Measurements from ENCODE around the gene PAGR1.
A peak's percentile ranks its signal among the peaks of the same experiment; 100 is the strongest.

The PAGR1 gene

DNA sequence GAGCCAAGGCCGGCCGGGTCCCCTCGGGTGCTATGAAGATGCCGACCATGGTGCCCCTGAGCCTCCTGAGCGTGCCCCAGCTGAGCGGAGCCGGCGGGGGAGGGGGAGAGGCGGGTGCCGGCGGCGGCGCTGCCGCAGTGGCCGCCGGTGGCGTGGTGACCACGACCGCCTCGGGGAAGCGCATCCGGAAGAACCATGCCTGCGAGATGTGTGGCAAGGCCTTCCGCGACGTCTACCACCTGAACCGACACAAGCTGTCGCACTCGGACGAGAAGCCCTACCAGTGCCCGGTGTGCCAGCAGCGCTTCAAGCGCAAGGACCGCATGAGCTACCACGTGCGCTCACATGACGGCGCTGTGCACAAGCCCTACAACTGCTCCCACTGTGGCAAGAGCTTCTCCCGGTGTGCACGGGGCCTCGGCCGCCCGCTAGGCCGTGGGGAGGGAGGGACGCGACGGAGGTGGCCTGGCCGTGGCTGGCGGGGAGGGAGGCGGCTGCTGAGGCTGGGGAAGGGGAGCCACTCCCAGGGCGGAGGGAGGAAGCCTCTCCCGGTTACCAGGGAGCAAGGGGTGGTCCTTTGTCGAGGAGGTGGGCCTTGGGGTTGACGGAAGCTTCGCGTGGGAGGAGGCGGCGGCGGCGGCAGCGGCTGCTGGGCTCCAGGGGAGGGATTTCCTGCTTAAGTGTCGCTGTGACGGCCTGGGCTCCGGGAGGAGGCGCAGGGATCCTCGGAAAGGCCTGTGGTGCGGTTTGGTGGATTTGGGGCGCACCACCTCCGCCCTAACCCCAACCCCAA, 8.3 kb upstream of the PAGR1 start:
- TF ChIP-seq, protein P1, sequence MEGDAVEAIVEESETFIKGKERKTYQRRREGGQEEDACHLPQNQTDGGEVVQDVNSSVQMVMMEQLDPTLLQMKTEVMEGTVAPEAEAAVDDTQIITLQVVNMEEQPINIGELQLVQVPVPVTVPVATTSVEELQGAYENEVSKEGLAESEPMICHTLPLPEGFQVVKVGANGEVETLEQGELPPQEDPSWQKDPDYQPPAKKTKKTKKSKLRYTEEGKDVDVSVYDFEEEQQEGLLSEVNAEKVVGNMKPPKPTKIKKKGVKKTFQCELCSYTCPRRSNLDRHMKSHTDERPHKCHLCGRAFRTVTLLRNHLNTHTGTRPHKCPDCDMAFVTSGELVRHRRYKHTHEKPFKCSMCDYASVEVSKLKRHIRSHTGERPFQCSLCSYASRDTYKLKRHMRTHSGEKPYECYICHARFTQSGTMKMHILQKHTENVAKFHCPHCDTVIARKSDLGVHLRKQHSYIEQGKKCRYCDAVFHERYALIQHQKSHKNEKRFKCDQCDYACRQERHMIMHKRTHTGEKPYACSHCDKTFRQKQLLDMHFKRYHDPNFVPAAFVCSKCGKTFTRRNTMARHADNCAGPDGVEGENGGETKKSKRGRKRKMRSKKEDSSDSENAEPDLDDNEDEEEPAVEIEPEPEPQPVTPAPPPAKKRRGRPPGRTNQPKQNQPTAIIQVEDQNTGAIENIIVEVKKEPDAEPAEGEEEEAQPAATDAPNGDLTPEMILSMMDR (IDR thresholded peaks at IDR 0.05; ENCODE audit: insufficient read depth, low read depth, low read length, missing control alignments), result peak; percentile 71
- DNase-seq (ENCODE audit: low read depth), result peak; percentile 93
- peak overlapping the region; percentile 70 for H3K4me3 ChIP-seq (ENCODE audit: low read depth, low read length)

- H3K4me3 ChIP-seq (ENCODE audit: low read depth, low read length), result peak overlapping the region; percentile 70
- no peak for DNase-seq (ENCODE audit: low read depth)
- TF ChIP-seq, protein P1 (IDR thresholded peaks at IDR 0.05; ENCODE audit: insufficient read depth, low read depth, low read length, missing control alignments), result no peak
Observed at GRCh38 chr16:29808219-29808900, 7.6 kb upstream of the PAGR1 start.

DNA sequence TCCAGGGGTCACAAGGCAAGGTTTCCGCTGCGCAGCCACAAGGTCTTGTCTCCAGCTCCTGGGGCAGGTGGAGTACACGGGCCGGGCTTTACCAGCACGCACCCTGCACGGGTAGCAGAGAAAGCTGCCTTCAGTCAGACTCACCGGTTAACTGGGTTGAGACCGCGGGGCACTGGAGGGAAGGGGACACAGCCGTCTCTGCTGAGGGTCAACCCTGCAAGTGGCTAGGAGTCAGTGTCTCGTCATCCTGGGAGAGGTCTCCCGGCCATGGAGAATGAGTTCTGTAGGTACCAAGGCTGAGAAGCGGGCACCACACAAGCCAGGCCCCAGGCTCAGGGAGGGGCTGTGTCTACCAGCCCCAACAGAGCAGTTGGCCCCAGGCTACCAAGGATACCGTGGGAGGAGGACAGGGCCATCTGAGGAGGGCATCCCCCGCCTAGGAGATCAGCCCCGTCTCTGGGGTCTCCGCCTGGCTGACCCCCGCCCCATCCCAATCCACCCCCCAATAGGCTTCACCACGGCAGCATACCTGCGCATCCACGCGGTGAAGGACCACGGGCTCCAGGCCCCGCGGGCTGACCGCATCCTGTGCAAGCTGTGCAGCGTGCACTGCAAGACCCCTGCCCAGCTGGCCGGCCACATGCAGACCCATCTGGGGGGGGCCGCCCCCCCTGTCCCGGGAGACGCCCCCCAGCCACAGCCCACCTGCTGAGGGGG, 6.8 kb upstream of the PAGR1 start:
- peak overlapping the region; percentile 70 for H3K4me3 ChIP-seq (ENCODE audit: low read depth, low read length)
- DNase-seq (ENCODE audit: low read depth), result no peak
- TF ChIP-seq, protein P1 (IDR thresholded peaks at IDR 0.05; ENCODE audit: insufficient read depth, low read depth, low read length, missing control alignments), result no peak

- no peak overlapping the region for H3K4me3 ChIP-seq (ENCODE audit: low read depth, low read length)
- DNase-seq (ENCODE audit: low read depth), result no peak
- TF ChIP-seq, protein P1 (IDR thresholded peaks at IDR 0.05; ENCODE audit: insufficient read depth, low read depth, low read length, missing control alignments), result no peak
Observed at GRCh38 chr16:29809850-29810698, 5.9 kb upstream of the PAGR1 start.

- no peak for DNase-seq (ENCODE audit: low read depth)
- TF ChIP-seq, protein P1 (IDR thresholded peaks at IDR 0.05; ENCODE audit: insufficient read depth, low read depth, low read length, missing control alignments), result no peak
- peak overlapping the region; percentile 5; the same call in 1 of the 2 replicates for H3K4me3 ChIP-seq (ENCODE audit: low read depth, low read length)
Observed at GRCh38 chr16:29810699-29811169, 5.2 kb upstream of the PAGR1 start.
